HG03342 (cell line): ENCODE measurements around the gene CYB5D1.
"Not testable (repeated sequence)": the region's sequence is repeated elsewhere in the genome, so short reads cannot be mapped to it uniquely, and the experiment has no call there.

ENCODE experiments used
- ATAC-seq: cut with Tn5 transposase; IDR thresholded peaks from one replicate; pipeline ENCODE4 v1.9.1; 2021; ENCODE audit warnings: mild to moderate bottlenecking, moderate library complexity; ENCODE audit not compliant: unreplicated experiment

Gene CYB5D1, protein sequence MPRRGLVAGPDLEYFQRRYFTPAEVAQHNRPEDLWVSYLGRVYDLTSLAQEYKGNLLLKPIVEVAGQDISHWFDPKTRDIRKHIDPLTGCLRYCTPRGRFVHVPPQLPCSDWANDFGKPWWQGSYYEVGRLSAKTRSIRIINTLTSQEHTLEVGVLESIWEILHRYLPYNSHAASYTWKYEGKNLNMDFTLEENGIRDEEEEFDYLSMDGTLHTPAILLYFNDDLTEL

GRCh38 chr17:7857713-7858521 lies at the start of gene CYB5D1:
Gene CYB5D1, plus strand, starts transcription at chr17:7858003. Its CDS starts 132 bp downstream, at chr17:7858135.
- peak; percentile 29 for ATAC-seq

GRCh38 chr17:7809086-7809790 lies 48.6 kb upstream of the CYB5D1 start:
- ATAC-seq: no peak

DNA sequence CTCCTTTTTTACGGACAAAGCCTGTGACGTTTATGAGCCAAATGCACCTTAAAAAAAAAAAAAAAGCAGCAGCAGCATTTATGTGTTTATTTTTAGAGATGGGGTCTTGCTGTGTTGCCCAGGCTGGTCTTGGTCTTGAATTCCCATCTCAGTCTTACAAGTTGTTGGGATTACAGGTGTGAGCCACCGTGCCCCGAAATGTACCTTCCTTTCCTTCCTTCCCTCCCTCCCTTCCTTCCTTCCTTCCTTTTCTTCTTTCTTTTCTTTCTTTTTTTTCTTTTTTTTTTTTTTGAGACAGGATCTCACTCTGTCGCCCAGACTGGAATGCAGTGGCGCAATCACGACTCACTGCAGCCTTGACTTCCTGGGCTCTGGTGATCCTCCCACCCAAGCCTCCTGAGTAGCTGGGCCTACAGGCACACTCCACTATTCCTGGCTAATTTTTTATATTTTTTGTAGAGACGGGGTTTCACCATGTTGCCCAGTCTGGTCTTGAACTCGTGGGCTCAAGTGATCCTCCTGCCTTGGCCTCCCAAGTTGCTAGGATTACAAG lies 47.9 kb upstream of the CYB5D1 start:
- not testable (repeated sequence) for ATAC-seq

GRCh38 chr17:7811251-7811650 lies 46.6 kb upstream of the CYB5D1 start:
- ATAC-seq: no peak

DNA sequence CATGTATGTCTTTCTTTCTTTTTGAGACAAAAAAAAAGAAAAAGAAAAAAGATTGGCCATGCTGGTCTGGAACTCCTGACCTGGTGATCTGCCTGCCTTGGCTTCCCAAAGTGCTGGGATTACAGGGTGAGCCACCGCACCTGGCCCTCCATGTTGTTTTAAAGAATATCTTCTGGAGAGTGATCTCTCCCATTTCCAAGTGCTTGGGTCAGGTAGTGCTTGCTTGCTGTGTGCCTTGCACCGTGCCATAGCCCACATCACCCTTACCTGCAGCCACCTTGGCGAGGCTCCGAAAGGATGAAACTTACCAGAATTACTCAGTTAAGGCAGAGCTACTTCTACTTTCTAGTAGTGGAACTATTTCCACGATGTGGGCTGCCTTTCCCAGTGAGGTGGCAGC lies 42.8 kb upstream of the CYB5D1 start:
- ATAC-seq: no peak

DNA sequence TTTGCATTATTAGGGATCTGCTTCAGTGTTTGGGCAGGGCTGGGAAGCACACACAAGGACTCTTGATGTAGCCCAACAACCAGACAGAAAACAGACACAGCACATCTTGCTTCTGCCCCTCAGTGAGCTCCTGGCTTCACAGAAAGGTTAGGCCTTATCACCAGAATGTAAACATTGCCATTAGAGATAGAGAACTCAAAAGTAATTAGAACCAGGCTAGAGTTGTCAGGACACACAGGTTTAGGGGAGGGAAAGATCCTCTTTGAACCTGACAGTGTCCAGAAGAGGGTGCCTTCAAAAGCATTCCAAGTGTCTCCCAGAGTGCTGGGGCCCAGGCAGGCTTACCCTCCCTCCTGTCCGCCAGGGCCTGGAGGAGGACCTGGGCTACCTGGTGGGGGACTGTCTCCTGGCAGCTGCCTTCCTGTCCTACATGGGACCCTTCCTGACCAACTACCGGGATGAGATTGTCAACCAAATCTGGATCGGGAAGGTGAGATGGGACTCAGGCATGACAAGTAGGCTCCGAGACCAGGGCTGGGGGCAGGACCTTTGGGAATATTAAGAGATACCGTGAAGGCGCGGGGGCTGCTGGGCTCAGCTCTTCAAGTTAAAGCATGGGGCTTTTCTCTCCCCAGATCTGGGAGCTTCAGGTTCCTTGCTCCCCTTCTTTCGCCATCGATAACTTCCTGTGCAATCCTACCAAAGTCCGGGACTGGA lies 40.7 kb upstream of the CYB5D1 start:
- ATAC-seq: no peak

- no peak for ATAC-seq
Observed at GRCh38 chr17:7817643-7817964, 40.2 kb upstream of the CYB5D1 start.

DNA sequence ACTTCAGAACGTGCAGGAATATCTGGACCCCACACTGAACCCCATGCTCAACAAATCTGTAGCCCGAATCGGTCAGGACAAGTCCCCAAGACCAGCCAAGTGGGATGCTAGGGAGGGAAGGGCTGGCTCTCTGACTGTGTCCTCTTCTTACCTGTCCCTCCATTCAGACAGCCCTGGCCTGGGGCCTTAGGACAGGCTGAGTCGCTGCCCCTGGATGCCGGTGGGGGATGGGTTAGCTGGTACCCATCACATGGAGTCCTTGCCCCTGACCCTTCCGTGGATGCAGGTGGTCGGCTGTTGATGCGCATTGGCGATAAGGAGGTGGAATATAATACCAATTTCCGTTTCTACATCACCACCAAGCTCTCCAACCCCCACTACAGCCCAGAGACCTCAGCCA lies 39.8 kb upstream of the CYB5D1 start:
- no peak for ATAC-seq

- no peak for ATAC-seq
Observed at GRCh38 chr17:7818746-7819645, 38.8 kb upstream of the CYB5D1 start.

- no peak for ATAC-seq
Observed at GRCh38 chr17:7820231-7820630, 37.6 kb upstream of the CYB5D1 start.

DNA sequence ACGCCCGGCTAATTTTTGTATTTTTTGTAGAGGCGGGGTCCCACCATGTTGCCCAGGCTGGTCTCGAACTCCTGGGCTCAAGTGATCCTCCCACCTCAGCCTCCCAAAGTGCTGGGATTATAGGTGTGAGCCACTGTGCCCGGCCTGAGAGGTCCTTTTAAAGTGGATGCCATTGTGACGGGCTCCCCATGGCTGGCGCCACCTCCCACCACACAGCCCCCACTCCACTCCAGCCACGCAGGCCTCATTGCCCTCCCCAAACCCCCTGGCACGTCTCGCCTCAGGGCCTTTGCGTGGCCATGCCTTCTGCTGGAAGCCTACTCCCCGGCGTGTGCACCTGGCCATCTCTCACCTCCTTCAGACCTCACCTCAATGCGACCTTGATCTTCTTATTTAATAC lies 35.7 kb upstream of the CYB5D1 start:
- no peak for ATAC-seq

- ATAC-seq: no peak
Observed at GRCh38 chr17:7823581-7824001, 34.2 kb upstream of the CYB5D1 start.

GRCh38 chr17:7824021-7824924 lies 33.5 kb upstream of the CYB5D1 start:
- no peak for ATAC-seq

GRCh38 chr17:7825206-7825990 lies 32.4 kb upstream of the CYB5D1 start:
- no peak for ATAC-seq

GRCh38 chr17:7830616-7831015 lies 27.2 kb upstream of the CYB5D1 start:
- ATAC-seq: no peak

GRCh38 chr17:7831233-7831632 lies 26.6 kb upstream of the CYB5D1 start:
- no peak for ATAC-seq

DNA sequence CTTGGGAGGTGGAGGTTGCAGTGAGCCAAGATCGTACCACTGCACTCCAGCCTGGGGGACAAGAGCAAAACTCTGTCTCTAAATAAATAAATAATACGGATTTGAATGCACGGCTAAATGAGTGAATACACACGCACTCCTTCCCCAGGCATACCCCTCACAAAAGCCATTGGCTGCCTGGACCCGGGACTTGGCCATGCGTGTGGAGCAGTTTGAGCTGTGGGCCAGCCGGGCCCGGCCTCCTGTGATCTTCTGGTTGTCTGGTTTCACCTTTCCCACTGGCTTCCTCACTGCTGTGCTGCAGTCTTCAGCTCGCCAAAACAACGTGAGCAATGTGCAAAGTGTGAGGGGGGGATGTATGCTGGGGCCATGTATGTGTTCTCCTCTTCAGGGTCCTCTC lies 25.4 kb upstream of the CYB5D1 start:
- ATAC-seq: no peak
